ENCODE measurements around the gene RTKN.
A peak's percentile ranks its signal among the peaks of the same experiment; 100 is the strongest.
"Not testable (repeated sequence)": the region's sequence is repeated elsewhere in the genome, so short reads cannot be mapped to it uniquely, and the experiment has no call there.

Gene RTKN

DNA sequence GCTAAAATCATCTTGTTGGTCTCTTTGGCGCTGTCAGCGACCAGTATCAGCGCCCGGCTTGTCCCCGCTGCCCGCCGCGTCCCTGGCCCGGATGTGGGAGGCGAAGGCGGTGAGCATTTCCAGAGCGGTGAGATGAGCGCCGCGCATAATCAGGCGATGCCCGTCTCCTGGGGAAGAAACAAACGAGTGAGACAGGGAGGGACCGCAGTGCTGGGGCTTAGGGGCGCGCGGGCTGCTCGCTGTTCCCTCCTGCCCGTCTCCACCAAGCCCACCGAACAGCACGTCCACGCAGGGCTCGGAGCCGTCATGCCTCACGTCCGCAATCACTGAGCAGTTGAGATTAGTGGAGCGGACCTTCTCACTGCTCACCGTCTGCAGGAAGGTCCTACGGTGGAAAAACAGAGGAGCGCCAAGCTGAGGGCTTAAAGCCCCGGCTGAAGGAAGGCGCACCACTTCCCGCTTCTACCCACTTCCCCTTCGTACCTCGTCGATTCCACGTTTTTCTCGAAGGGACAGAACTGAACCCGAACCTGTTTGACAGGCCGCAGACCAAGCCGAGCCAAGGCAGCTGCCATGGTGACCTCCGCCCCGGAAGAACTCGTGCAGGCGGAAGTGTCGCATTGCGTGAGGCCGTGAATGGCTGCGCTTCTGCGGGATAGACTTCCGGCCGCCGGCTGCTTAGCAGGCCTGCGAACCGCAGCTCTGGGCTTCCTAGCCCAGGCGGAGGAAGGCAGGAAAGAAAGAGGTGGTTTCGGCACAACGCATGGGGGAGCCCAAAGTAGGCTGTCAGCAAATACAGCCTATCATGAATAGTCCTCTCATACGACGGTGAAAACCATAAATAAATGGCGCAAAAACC lies 30.6 kb upstream of the RTKN start, which contains the start of gene MRPL53:
MRPL53 (minus strand) TSS at position 595 of the 859 bp plus-strand sequence; CDS start at position 575, 20 bp downstream.
- TF ChIP-seq ZNF274 (IDR thresholded peaks at IDR 0.05; ENCODE audit: low read depth, low read length), result no peak

DNA sequence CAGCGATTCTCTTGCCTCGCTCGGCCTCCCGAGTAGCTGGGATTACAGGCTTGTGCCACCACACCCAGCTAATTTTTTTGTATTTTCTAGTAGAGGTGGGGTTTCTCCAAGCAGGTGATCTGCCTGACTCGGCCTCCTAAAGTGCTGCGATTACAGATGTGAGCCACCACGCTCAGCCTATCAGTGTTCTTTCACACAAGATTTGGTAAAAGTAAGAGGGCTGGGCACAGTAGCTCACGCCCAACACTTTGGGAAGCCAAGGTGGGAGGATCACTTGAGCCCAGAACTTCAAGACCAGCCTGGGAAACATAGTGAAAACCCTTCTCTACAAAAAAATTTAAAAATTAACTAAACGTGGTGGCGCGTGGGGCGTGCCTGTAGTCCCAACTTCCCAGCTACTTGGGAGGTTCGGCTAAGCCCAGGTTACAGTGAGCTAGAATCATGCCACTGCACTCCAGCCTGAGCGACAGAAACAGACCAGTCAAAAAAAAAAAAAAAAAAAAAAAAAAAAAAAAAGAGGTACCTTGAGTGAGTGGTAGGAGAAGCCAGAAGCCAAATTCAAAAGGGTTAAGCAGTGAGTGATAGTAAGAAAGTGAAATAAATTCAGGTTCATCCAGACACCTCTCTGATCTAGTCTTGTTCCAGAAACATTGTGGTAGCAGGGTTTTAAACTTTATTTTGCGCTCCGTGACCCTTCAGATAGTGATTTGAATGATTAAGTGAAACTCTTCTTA lies 29.8 kb upstream of the RTKN start:
- TF ChIP-seq ZNF274 (IDR thresholded peaks at IDR 0.05; ENCODE audit: low read depth, low read length), result no peak
- peak overlapping the region; percentile 69 for H3K4me3 ChIP-seq (ENCODE audit: low read length)

More for the DNA sequence above, 30.6 kb upstream of the RTKN start, which contains the start of gene MRPL53:
- H3K4me3 ChIP-seq (ENCODE audit: low read length), result peak within 1 kb of the TSS; percentile 69

DNA sequence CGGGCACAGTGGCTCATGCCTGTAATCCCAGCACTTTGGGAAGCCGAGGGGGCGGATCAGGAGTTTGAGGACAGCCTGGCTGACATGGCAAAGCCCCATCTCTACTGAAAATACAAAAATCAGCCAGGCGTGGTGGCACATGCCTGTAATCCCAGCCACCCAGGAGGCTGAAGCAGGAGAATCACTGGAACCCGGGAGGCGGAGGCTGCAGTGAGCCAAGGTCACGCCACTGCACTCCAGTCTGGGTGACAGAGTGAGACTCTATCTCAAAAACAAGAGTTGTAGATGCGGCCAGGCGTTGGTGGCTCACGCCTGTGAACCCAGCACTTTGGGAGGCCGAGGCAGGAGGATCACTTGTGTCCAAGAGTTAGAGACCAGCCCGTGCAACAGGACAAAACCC lies 29.0 kb upstream of the RTKN start:
- not testable (repeated sequence) for H3K4me3 ChIP-seq (ENCODE audit: low read length)

DNA sequence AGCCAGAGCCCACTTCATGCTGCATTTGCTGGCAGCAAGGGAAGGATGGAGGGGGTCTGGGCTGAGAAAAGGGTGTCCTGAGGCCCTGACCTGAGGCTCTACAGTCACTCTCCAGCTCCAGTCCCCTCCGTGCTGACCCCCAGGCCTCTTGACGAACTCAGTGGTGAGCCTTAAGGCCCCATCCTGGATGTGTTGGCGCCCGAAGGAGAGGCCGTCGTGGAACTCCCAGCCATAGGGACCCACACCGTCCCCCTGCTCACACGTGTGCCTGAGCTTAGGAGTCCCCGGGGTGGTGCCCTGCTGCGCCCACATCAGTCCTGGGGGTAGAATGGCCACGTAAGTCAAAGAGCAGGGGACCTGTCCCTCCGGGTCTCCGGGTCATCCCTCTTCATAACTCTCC lies 22.7 kb upstream of the RTKN start:
- TF ChIP-seq ZNF274 (IDR thresholded peaks at IDR 0.05; ENCODE audit: low read depth, low read length), result no peak
- peak overlapping the region; percentile 68 for H3K4me3 ChIP-seq (ENCODE audit: low read length)

DNA sequence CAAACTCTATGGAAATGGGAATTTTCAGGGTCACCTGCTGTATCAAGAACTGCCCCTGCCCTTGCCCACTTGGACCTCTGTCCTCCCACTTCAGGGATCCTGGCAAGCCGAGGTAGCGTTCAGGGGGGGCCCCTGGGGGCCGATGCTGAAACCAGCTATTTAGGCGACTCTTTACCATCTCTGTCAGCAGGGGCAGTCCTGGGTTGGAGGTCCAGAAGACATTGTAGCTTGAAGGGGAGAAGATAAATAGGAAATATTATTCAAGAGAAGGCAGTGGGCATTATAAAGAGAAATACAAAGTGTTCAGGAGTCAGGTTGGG lies 21.0 kb upstream of the RTKN start:
- H3K4me3 ChIP-seq (ENCODE audit: low read length), result no peak overlapping the region
- no peak for TF ChIP-seq ZNF274 (IDR thresholded peaks at IDR 0.05; ENCODE audit: low read depth, low read length)

DNA sequence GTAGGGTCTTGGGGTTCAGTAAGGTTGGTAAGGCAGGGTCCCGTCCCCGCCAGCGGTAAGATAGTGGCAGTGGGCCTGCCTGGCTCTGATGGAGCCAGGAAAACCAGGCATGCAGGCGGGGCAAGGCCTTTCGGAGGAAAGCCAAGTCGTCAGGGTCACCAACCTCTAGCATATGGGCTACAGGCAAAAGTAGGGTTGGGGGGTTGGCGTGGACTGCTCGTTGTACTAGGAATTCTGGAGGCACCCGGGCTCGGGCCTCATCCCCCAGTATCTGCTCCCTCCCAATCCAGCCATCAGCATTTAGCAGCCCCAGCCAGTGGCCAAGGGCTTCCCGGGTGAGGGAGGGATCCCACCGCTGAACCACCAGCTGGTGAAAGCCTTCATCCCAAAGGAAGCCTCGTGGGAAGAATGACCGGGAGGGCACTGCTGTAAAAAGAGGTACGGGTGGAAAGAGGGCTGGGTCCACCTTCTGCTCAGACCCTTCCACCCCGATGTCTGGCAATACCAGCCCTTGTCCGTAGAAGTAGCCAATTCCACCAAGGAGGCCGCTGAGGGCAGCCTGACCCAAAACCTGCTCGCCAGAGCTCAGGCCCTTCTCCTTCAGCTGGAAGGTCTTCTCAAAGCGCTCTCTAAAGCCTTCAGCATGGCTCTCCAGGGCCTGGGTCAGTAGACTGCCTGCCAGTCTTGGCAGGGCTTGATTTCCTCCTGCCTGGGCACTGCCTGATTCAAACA lies 20.5 kb upstream of the RTKN start:
- TF ChIP-seq ZNF274 (IDR thresholded peaks at IDR 0.05; ENCODE audit: low read depth, low read length), result no peak

DNA sequence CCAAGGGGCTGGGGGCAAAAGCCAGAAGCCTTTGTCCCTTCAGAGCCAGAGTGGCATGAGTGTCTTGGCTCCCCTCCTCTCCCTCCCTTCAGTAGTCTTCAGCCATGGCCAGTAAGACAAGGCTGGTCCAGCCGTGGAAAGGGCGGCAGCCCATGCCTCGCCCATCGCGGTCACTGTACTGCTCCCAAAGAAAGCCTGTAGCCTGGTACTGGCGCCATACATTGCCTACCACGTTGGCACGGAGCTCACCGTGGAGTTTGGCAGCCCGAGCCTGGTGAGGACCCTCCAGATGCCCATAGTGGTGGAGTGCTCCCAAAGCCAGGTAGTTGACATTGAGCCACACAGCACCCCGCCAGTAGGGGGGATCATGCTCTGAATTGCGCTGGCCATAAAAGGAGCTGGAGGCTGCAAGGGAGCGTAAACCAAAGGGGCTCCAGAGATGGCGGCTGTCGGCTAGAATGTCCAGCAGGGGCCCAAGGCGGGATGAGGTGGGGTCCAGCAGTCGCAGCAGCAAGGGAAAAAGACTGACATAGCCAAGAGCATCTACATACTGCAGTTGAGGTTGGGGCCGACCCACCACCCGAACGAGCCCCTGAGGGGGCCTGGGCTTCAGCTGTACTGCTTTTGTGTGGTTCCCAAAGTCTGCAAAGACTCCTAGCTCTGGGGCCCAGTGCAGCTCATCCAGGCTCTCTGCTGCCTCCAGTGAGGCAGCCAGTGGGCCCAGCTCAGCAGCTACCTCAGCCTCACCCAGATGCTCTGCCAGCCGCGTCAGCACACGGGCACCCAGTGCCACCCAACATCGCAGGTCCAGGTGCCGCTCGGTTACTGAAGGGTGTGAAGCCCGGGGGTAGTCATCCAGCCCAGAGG lies 19.7 kb upstream of the RTKN start:
- no peak overlapping the region for H3K4me3 ChIP-seq (ENCODE audit: low read length)
- no peak for TF ChIP-seq ZNF274 (IDR thresholded peaks at IDR 0.05; ENCODE audit: low read depth, low read length)

More for the DNA sequence above, 20.5 kb upstream of the RTKN start:
- H3K4me3 ChIP-seq (ENCODE audit: low read length), result no peak overlapping the region

DNA sequence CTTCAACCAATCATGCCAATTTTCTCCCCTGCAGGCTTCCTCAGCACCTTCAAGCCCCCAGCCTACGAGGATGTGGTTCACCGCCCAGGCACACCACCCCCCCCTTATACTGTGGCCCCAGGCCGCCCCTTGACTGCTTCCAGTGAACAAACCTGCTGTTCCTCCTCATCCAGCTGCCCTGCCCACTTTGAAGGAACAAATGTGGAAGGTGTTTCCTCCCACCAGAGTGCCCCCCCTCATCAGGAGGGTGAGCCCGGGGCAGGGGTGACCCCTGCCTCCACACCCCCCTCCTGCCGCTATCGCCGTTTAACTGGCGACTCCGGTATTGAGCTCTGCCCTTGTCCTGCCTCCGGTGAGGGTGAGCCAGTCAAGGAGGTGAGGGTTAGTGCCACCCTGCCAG lies 18.4 kb upstream of the RTKN start:
- H3K4me3 ChIP-seq (ENCODE audit: low read length), result not testable (repeated sequence)

DNA sequence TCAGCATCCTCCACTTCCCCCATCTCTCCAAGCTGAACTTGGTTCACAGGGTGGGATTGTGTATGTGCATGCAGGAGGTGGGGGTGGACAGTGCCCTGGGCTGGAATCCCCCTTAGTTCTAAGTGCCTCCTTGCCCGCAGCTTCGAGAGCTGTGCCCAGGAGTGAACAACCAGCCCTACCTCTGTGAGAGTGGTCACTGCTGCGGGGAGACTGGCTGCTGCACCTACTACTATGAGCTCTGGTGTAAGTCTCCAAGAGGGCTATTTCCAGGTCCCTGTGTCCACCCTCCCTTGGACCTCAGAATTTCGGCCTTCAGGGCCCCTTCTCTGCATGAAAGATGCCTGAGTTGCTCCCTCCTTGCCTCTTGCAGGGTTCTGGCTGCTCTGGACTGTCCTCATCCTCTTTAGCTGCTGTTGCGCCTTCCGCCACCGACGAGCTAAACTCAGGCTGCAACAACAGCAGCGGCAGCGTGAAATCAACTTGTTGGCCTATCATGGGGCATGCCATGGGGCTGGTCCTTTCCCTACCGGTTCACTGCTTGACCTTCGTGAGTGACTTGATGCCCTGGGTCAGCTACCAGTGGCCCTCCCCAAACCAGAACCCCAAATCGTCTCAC lies 17.9 kb upstream of the RTKN start:
- peak overlapping the region; percentile 81 for H3K4me3 ChIP-seq (ENCODE audit: low read length)

DNA sequence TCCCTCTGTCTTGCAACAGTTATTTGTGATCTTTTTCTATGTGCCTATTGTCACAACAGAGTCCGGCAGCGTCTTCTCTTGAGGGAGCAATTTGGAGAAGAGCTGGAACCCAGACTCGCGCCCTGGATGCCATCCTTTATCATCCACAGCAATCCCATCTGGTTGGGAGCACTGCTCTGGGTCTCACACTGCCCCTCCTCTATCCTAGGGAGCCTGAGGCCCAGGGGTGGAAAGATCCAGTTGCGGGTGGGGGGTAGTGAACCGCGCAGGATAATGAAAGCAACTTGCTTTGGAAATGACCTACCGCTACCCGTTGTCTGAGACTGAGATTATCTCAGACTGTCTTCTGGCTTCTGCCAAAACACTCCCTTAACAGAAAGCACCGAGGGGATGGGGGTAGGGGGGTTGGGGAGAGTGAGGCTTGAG lies 17.2 kb upstream of the RTKN start:
- H3K4me3 ChIP-seq (ENCODE audit: low read length), result peak overlapping the region; percentile 81
- no peak for TF ChIP-seq ZNF274 (IDR thresholded peaks at IDR 0.05; ENCODE audit: low read depth, low read length)

DNA sequence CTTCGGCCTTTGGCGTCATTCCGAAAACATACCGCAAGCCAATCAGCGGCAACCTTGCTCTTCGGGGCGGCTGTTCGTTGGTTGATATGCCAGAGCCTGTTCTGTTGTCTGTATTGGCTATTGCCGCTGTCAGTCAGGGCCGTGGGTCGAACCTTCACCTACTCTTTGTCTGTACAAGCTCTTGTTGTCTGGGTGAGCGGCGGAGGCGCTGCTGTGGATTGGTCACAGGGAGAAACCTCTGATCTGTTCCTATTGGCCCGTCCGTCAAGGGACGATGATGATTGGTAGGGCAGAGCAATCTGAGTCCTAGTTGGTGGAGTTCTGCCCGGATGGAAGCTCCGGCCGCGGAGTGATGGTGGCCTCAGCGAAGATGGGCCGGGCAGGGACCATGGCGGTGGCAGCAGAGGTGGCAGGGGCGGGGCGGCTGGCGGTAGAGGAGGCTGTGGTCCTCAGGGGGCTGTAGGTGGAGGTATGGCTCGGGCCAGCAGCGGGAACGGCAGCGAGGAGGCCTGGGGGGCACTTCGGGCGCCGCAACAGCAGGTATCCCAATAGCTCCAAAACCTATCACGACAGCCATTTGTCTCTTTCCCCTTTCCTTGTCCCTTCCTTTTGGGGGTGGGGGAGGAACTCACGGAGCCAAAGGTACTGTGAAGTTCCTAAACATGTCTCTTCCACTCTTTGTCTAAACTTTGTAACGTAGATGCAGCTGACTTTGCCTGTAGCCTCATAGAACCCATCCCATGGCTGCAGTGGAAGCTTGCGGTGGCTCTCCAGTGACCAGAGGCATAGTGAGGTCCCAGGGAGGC lies 16.6 kb upstream of the RTKN start, which contains the start of gene WBP1:
WBP1 (plus strand) TSS at position 307 of the 806 bp plus-strand sequence; CDS start at position 472, 165 bp downstream.
- H3K4me3 ChIP-seq (ENCODE audit: low read length), result peak within 1 kb of the TSS; percentile 81
- TF ChIP-seq ZNF274 (IDR thresholded peaks at IDR 0.05; ENCODE audit: low read depth, low read length), result no peak

DNA sequence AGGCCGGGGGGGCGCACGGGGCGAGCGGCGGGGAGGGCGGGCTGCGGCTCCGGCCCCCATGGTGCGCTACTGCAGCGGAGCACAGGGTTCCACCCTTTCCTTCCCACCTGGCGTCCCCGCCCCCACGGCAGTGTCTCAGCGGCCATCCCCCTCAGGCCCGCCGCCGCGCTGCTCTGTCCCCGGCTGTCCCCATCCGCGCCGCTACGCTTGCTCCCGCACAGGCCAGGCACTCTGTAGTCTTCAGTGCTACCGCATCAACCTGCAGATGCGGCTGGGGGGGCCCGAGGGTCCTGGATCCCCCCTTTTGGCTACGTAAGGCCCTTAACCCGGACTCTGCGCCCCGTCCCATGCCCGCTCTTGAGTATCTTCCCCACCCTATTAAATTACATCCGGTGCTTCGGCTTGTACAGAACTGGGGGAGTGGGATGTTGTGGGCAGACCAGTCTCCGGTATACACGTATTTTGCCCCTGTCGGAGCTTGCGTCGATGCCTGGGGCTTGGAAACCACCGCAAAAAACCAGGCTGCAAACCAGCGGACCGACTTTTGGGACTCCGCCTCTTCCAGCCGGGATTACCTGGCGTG lies 15.9 kb upstream of the RTKN start:
- no peak for TF ChIP-seq ZNF274 (IDR thresholded peaks at IDR 0.05; ENCODE audit: low read depth, low read length)
- peak overlapping the region; percentile 51; the same call in 1 of the 2 replicates for H3K4me3 ChIP-seq (ENCODE audit: low read length)

Data from GM08714 (cell line).